Prostate gland (tissue), 2 donors: Measurements from ENCODE around the gene HCFC1. TPM values are rescaled to one million over a fixed set of nuclear protein-coding genes. Genes with fewer than 3 reads are reported as not detected.
"Not testable (repeated sequence)": the region's sequence is repeated elsewhere in the genome, so short reads cannot be mapped to it uniquely, and the experiment has no call there.

Experiments
- DNase-seq: peaks from one replicate; pipeline ENCODE4 v3.0.0-alpha.2; 2019; ENCODE audit warnings: low spot score
- H3K27ac ChIP-seq, 2 donors: fragments of 200-600 bp; sonication (generic); 2 replicates each; pipeline ENCODE4 v1.5.1; 2017 to 2019
- H3K27me3 ChIP-seq: fragments of 200-600 bp; sonication (generic); replicated peaks from 2 replicates; pipeline ENCODE4 v1.5.1; 2019; ENCODE audit not compliant: insufficient read depth
- H3K36me3 ChIP-seq, 2 donors: fragments of 200-600 bp; sonication (generic); 1 replicate in 1 of 2; 2 replicates in 1 of 2; pipeline versions ENCODE4 v1.5.1 to v1.8.1; 2017 to 2019
- H3K4me1 ChIP-seq: fragments of 200-600 bp; sonication (generic); replicated peaks from 2 replicates; pipeline ENCODE4 v1.5.1; 2019
- H3K4me3 ChIP-seq, 2 donors: fragments of 200-600 bp; sonication (generic); 2 replicates each; pipeline ENCODE4 v1.5.1; 2017 to 2019
- H3K9me3 ChIP-seq: fragments of 200-600 bp; sonication (generic); 2 replicates; pipeline ENCODE4 v1.5.1; 2017
- POLR2A ChIP-seq: fragments of 450-650 bp; IDR thresholded peaks from one replicate; pipeline ENCODE4 v1.6.1; 2016; ENCODE audit warnings: antibody characterized with exemption, mild to moderate bottlenecking
- POLR2AphosphoS5 ChIP-seq: sonication (generic); formaldehyde crosslinking; IDR thresholded peaks from one replicate; pipeline ENCODE4 v1.6.1; 2017; ENCODE audit warnings: antibody characterized with exemption
- WGBS: methylation state at CpG from one replicate; pipeline ENCODE4 v1.1.5; 2018; 5-methylcytosine and 5-hydroxymethylcytosine counted together
- intact Hi-C: fragments of 100-400 bp; cut with DNase I; formaldehyde crosslinking; loops from one replicate; pipeline ENCODE4 v1.14.2; 2022
- total RNA-seq, 2 donors: library from RNA; depleted of rRNA; stranded (reverse); fragments of >200 nt; gene quantifications; one replicate each; pipeline ENCODE4 v1.1.0, GENCODE V29; 2016
- TF ChIP-seq, protein P1 (sequence below), 4 experiments: fragments of 200-600 bp in 2 of 4; fragments of 450-650 bp in 2 of 4; sonication (generic) in 2 of 4; IDR thresholded peaks; 1 replicate in 3 of 4; 2 replicates in 1 of 4; pipeline ENCODE4 v1.5.1; 2016 to 2019; ENCODE audit warnings: antibody characterized with exemption in 4 of 4, mild to moderate bottlenecking in 2 of 4, moderate library complexity in 2 of 4

Gene HCFC1
- total RNA-seq, 2 donors from 2014 or later: 67.7 to 115 TPM

DNA sequence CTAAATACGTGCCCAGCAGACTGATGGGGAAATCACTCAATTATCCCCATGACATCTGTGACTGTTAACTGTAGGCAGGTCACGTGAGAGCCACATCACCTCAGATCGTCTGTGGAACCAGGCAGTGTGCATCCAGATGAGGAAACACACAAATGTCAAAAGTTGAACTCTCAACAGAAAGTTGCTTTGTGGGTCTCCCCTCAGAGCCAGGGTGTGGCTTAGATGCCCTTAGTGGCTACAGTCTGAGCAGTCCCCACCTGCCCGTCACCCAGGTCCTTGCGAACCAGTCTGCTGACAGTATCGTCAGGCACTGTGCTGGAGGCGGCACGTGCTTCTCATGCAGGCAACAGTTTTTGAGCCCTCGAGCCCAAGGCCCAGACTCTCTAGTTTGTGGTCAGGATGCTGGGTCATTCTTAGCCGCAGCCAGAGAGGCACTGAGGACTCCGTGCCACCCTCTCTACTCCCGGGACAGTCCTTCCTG lies 11.7 kb upstream of the HCFC1 start:
- TF ChIP-seq POLR2A: no peak
- TF ChIP-seq, protein P1, sequence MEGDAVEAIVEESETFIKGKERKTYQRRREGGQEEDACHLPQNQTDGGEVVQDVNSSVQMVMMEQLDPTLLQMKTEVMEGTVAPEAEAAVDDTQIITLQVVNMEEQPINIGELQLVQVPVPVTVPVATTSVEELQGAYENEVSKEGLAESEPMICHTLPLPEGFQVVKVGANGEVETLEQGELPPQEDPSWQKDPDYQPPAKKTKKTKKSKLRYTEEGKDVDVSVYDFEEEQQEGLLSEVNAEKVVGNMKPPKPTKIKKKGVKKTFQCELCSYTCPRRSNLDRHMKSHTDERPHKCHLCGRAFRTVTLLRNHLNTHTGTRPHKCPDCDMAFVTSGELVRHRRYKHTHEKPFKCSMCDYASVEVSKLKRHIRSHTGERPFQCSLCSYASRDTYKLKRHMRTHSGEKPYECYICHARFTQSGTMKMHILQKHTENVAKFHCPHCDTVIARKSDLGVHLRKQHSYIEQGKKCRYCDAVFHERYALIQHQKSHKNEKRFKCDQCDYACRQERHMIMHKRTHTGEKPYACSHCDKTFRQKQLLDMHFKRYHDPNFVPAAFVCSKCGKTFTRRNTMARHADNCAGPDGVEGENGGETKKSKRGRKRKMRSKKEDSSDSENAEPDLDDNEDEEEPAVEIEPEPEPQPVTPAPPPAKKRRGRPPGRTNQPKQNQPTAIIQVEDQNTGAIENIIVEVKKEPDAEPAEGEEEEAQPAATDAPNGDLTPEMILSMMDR (IDR thresholded peaks at IDR 0.05): no peak
- no peak for TF ChIP-seq POLR2AphosphoS5
- no peak overlapping the region for H3K4me3 ChIP-seq
- DNase-seq: no peak
- no peak overlapping the region for H3K27ac ChIP-seq
- no peaks in the 10 kb centered on the region for H3K36me3 ChIP-seq
- WGBS: 88% methylated on average over 6 of the region's 12 CpGs
- H3K27me3 ChIP-seq: no peaks in the 10 kb centered on the region
- no peaks in the 10 kb centered on the region for H3K9me3 ChIP-seq
- no peaks in the 10 kb centered on the region for H3K4me1 ChIP-seq
- intact Hi-C loops: no loop called here

DNA sequence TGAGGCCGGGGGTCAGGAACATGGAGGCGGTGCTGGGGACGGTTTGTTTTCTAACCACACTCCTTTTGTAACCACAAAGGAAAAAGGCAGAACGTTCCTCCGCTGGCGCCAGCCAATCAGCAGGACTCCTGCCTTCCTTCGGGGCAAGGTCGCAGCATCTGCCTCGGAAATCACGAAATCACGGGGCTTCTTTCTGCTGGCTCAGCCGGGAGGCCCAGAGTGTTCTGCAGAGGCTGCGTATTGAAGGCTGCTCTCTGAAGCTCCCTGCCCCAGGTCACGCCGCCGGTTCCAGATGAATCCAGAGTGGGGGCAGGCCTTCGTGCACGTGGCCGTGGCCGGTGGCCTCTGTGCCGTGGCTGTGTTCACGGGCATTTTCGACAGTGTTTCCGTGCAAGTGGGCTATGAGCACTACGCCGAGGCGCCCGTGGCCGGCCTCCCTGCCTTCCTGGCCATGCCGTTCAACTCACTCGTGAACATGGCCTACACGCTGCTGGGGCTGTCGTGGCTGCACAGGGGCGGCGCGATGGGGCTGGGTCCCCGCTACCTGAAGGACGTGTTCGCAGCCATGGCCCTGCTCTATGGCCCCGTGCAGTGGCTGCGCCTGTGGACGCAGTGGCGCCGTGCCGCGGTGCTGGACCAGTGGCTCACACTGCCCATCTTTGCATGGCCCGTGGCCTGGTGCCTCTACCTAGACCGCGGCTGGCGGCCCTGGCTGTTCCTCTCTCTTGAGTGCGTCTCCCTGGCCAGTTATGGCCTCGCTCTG lies 10.3 kb upstream of the HCFC1 start:
- Histone ChIP-seq H3K27me3 (no peaks in the 10 kb centered on the region), H3K4me1 (no peaks in the 10 kb centered on the region), H3K36me3 (no peaks in the 10 kb centered on the region), H3K27ac (no peak overlapping the region), H3K9me3 (no peaks in the 10 kb centered on the region), H3K4me3 (no peak overlapping the region)
- WGBS: 87% methylated on average over 27 of the region's 52 CpGs
- intact Hi-C loops: no loop called here
- TF ChIP-seq POLR2AphosphoS5: no peak
- no peak for TF ChIP-seq POLR2A
- TF ChIP-seq, protein P1 (IDR thresholded peaks at IDR 0.05): no peak
- no peak for DNase-seq

GRCh38 chrX:153981231-153981630 lies 9.6 kb upstream of the HCFC1 start:
- no peak for DNase-seq
- intact Hi-C loops: no loop called here
- no peaks in the 10 kb centered on the region for H3K27me3 ChIP-seq
- no peaks in the 10 kb centered on the region for H3K36me3 ChIP-seq
- no peaks in the 10 kb centered on the region for H3K9me3 ChIP-seq
- H3K4me1 ChIP-seq: no peaks in the 10 kb centered on the region
- H3K4me3 ChIP-seq: no peak overlapping the region
- WGBS: 93% methylated on average over 7 of the region's 7 CpGs
- peak overlapping the region in 1 of 2 donors; percentile 11 for H3K27ac ChIP-seq
- TF ChIP-seq POLR2A (no peak), POLR2AphosphoS5 (no peak)
- TF ChIP-seq, protein P1 (IDR thresholded peaks at IDR 0.05): no peak

- H3K4me1 ChIP-seq, H3K9me3 ChIP-seq, H3K36me3 ChIP-seq, DNase-seq, H3K27me3 ChIP-seq, intact Hi-C loops, H3K4me3 ChIP-seq: not testable (repeated sequence)
- H3K27ac ChIP-seq: peak overlapping the region in 1 of 2 donors; percentile 36
- 46% methylated on average over 10 of the region's 10 CpGs for WGBS
Observed at GRCh38 chrX:153980394-153980793, 8.8 kb upstream of the HCFC1 start.

GRCh38 chrX:153974726-153975286 lies 3.2 kb upstream of the HCFC1 start:
- H3K36me3 ChIP-seq: no peaks in the 10 kb centered on the region
- H3K9me3 ChIP-seq: no peaks in the 10 kb centered on the region
- intact Hi-C loops: no loop called here
- H3K4me1 ChIP-seq: no peaks in the 10 kb centered on the region
- whole genome bisulfite sequencing: 91% methylated on average over 3 of the region's 3 CpGs
- TF ChIP-seq, protein P1 (IDR thresholded peaks at IDR 0.05): no peak
- H3K27me3 ChIP-seq: no peaks in the 10 kb centered on the region
- no peak overlapping the region for H3K4me3 ChIP-seq
- peak overlapping the region in 1 of 2 donors; percentile 98 for H3K27ac ChIP-seq
- no peak for DNase-seq
